Naive thymus-derived CD8-positive, alpha-beta T cell (primary cell): ENCODE results near the gene IFI27L2. TPM values are rescaled to one million over a fixed set of nuclear protein-coding genes. Genes with fewer than 3 reads are reported as not detected.
A peak's percentile ranks its signal among the peaks of the same experiment; 100 is the strongest.

Source experiments
- ATAC-seq, 2 donors: fragments of 150-1000 bp; cut with Tn5 transposase in 1 of 2; sonication (Bioruptor Pico), chemical (Tn5 transposase) in 1 of 2; 1 replicate in 1 of 2; 2 replicates in 1 of 2; pipeline ENCODE4 v1.10.0; 2021; ENCODE audit warnings: mild to moderate bottlenecking in 2 of 2, moderate library complexity in 2 of 2
- POLR2A ChIA-PET: fragments of 350-600 bp; sonication (Branson Sonifier 250); formaldehyde crosslinking; loops from one replicate; lab custom pipeline; 2021; ENCODE audit warnings: antibody characterized with exemption; lab: Charles Lee
- DNase-seq, 10 donors: peaks; one replicate each; pipeline versions ENCODE4 v3.0.0 to v3.0.0-alpha.2; 2020 to 2022
- H3K27ac Mint-ChIP-seq, 10 donors: one replicate each; pipeline ENCODE4 v1.8.0; 2020 to 2022; ENCODE audit warnings: mild to moderate bottlenecking in 10 of 10, mixed read lengths in 10 of 10, moderate library complexity in 4 of 10, inconsistent platforms in 1 of 10
- H3K27me3 Mint-ChIP-seq, 5 donors: one replicate each; pipeline ENCODE4 v1.8.0; 2021 to 2022; ENCODE audit warnings: mixed read lengths in 5 of 5
- H3K36me3 Mint-ChIP-seq, 3 donors: one replicate each; pipeline ENCODE4 v1.8.0; 2020 to 2022; ENCODE audit warnings: mixed read lengths in 3 of 3, mild to moderate bottlenecking in 2 of 3, inconsistent platforms in 1 of 3
- H3K4me1 Mint-ChIP-seq, 4 donors: one replicate each; pipeline ENCODE4 v1.8.0; 2021 to 2022; ENCODE audit warnings: mixed read lengths in 4 of 4
- H3K4me3 Mint-ChIP-seq, 10 donors: one replicate each; pipeline ENCODE4 v1.8.0; 2020 to 2022; ENCODE audit warnings: mild to moderate bottlenecking in 10 of 10, mixed read lengths in 10 of 10, moderate library complexity in 6 of 10, inconsistent platforms in 1 of 10
- H3K9me3 Mint-ChIP-seq, 9 donors: one replicate each; pipeline ENCODE4 v1.8.0; 2020 to 2022; ENCODE audit warnings: mixed read lengths in 9 of 9, mild to moderate bottlenecking in 3 of 9, inconsistent platforms in 1 of 9, moderate library complexity in 1 of 9
- polyA plus RNA-seq, 3 donors: library from polyadenylated mRNA; unstranded; fragments of 300-500 nt; fragmentation: Illumina TruSeq; gene quantifications; one replicate each; pipeline ENCODE4 v1.2.3, GENCODE V29; 2021
- total RNA-seq, 8 experiments: library from RNA in 2 of 8; stranded (reverse) in 2 of 8; gene quantifications; one replicate each; pipeline ENCODE4 v1.2.3 and lab custom pipeline; 2021 to 2026

Gene IFI27L2
- total RNA-seq (10 to 100 TPM; 27.5 to 29.5 TPM), polyA plus RNA-seq (10 to 100 TPM; 59.3 to 86.5 (median 64.2) TPM), total RNA-seq (lab: John Stamatoyannopoulos, UW) (3.5 to 9.4 (median 8.8) reads per million in 6 experiments)

DNA sequence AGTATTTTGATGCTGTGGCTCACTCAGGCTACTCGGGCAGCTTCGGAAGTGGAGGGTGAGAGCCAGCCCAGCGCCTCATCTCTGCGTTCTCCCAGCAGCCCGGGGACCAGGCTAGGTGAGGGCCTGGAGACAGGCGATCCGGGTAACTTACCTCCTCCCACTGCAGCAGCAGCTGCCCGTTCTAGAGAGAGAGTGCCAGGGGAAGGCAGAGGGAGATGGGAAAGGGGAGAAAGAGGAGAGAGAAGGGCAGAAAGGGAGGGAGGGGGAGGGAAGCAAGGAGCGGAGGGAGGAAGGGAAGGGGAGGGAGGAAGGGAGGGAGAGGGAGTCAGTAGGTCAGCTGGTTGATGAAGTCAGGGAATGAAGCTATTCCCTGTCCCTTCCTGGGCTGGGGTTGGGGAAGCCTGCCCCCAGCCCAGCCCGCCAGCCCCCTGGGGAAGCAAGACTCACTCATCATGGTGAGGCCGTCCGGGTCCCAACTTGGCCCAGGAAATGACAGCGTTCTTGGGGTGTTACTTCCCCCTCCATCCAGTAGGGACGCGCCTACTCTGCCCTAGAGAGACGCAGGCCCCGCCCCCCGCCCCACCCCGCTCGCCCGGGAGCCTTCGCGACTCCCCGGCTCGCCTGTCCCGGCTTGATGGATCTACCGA, at the start of gene IFI27L2:
TSS of gene IFI27L2 (minus strand) at position 494 of the 647 bp plus-strand sequence. CDS start at position 454, 40 bp downstream.
- H3K27me3 Mint-ChIP-seq = peaks cover 0 to 9% (median 0%) of the 10 kb centered on the region in 5 donors
- peak within 1 kb of the TSS; percentile 87 to 93 (median 90) for H3K4me3 Mint-ChIP-seq
- H3K27ac Mint-ChIP-seq = peak within 1 kb of the TSS; percentile 61 to 93 (median 80)
- POLR2A ChIA-PET = interaction anchor here (0.6 to 2.7 kb wide), 8 partner anchors 9 to 158 kb away, joined by 3 to 18 read pairs (median 3); partner anchors contain the start of genes DDX24 and IFI27L1
- ATAC-seq = peak; percentile 89 to 95
- H3K36me3 Mint-ChIP-seq = peaks cover 0 to 3% (median 2%) of the 10 kb centered on the region in 3 donors
- peaks cover 19 to 23% (median 20%) of the 10 kb centered on the region in 4 donors for H3K4me1 Mint-ChIP-seq
- H3K9me3 Mint-ChIP-seq = no peaks in the 10 kb centered on the region
- peak; percentile 30 to 81 (median 46) for DNase-seq

DNA sequence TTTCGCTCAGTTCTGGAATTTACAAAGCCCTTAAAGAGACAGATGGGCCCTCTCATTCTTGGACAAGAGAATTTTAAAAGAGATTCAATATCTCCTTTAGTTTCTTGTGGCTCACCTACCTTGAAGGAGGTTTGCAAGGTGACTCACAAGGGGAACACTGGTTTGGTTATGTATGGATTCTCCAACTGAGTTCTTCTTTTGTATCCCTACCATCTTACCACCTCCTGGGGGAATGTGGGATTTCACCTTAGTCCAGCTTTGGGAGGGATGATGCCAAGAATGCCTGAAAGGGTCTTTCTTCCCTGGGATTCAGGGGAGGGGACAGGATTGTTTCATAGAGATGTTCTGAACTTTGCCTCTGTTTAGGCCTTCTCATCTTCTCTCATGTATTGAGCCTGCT, 48.4 kb upstream of the IFI27L2 start:
- no peak for DNase-seq
- H3K27ac Mint-ChIP-seq = no peak overlapping the region
- POLR2A ChIA-PET = no interaction called here
- no peak for ATAC-seq
- no peaks in the 10 kb centered on the region for H3K9me3 Mint-ChIP-seq
- no peaks in the 10 kb centered on the region for H3K36me3 Mint-ChIP-seq
- H3K4me1 Mint-ChIP-seq = peaks cover 14 to 28% (median 25%) of the 10 kb centered on the region in 4 donors
- H3K27me3 Mint-ChIP-seq = peaks cover 0 to 30% (median 2%) of the 10 kb centered on the region in 5 donors
- H3K4me3 Mint-ChIP-seq = no peak overlapping the region

DNA sequence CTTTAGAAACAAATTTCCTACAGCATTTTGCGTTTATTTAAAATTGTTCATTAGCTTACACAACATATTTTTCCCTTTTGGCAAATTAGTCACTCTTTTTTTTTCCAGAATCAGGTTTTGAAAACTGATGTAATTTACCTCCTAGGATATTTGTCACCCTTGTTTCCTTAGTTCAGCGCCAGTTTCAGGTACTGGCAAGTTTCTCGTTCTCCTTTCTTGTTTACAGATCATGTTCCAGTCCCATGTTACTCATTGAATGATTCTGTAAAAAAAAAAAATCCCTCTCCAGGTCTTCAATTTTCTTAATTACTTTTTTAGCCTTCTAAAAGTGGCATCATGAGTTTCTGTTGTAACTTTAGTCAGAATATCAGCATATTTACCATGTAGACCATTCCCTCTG, 47.4 kb upstream of the IFI27L2 start:
- Mint-ChIP-seq H3K27me3 (peaks cover 0 to 30% (median 2%) of the 10 kb centered on the region in 5 donors), H3K36me3 (no peaks in the 10 kb centered on the region), H3K4me3 (no peak overlapping the region), H3K9me3 (no peaks in the 10 kb centered on the region), H3K27ac (no peak overlapping the region), H3K4me1 (peaks cover 14 to 28% (median 25%) of the 10 kb centered on the region in 4 donors)
- no peak for DNase-seq
- POLR2A ChIA-PET = no interaction called here
- ATAC-seq = no peak

DNA sequence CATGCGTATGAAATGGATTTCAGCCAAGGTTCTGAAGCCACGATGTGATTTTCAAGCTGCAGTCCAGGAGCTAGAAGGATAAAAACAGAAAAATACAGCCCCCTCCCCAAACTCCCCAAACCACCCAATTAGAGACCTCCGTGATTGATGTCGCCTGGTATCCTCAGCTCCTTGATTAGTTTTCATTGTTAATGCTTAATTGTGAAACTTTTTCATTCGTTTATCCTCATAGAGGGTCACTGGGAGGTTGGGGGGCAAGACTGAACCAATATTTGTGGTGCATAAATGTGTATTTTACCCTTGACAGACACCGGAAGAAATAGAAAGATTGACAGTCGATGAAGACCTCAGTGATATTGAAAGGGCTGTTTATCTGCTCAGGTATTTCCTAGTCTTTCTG, 46.3 kb upstream of the IFI27L2 start:
- H3K4me3 Mint-ChIP-seq = peak overlapping the region; percentile 20 to 92 (median 80)
- POLR2A ChIA-PET = interaction anchor here (1.3 to 1.5 kb wide), 2 partner anchors 18 to 44 kb away, joined by 5 to 6 read pairs; no protein-coding TSS in a partner anchor
- peaks cover 12 to 24% (median 22%) of the 10 kb centered on the region in 4 donors for H3K4me1 Mint-ChIP-seq
- peaks cover 0 to 30% (median 0%) of the 10 kb centered on the region in 5 donors for H3K27me3 Mint-ChIP-seq
- H3K36me3 Mint-ChIP-seq = no peaks in the 10 kb centered on the region
- no peaks in the 10 kb centered on the region for H3K9me3 Mint-ChIP-seq
- peak overlapping the region in 5 of 10 donors; percentile 3 to 76 (median 38) for H3K27ac Mint-ChIP-seq
- ATAC-seq (no peak), DNase-seq (no peak)

- peaks cover 10 to 21% (median 19%) of the 10 kb centered on the region in 4 donors for H3K4me1 Mint-ChIP-seq
- H3K27me3 Mint-ChIP-seq = peaks cover 0 to 28% (median 0%) of the 10 kb centered on the region in 5 donors
- ATAC-seq = no peak
- POLR2A ChIA-PET = interaction anchor here (0.8 to 1.7 kb wide), 5 partner anchors 17 to 149 kb away, joined by 3 to 6 read pairs (median 5); partner anchors contain the start of gene OTUB2
- H3K9me3 Mint-ChIP-seq = no peaks in the 10 kb centered on the region
- H3K27ac Mint-ChIP-seq = peak overlapping the region in 8 of 10 donors; percentile 26 to 89 (median 38)
- DNase-seq = peak in 3 of 10 donors; percentile 7 to 15 (median 12)
- H3K4me3 Mint-ChIP-seq = peak overlapping the region; percentile 76 to 92 (median 80)
- no peaks in the 10 kb centered on the region for H3K36me3 Mint-ChIP-seq
These were observed 45.8 kb upstream of the IFI27L2 start for GRCh38 chr14:94175011-94175745.

- H3K27ac Mint-ChIP-seq = peak overlapping the region in 2 of 10 donors; percentile 52 to 72
- peaks cover 0 to 28% (median 0%) of the 10 kb centered on the region in 5 donors for H3K27me3 Mint-ChIP-seq
- H3K9me3 Mint-ChIP-seq = no peaks in the 10 kb centered on the region
- no peak for DNase-seq
- POLR2A ChIA-PET = interaction anchor here (0.8 to 1.7 kb wide), 5 partner anchors 17 to 148 kb away, joined by 3 to 6 read pairs (median 5); partner anchors contain the start of gene OTUB2
- no peaks in the 10 kb centered on the region for H3K36me3 Mint-ChIP-seq
- ATAC-seq = no peak
- H3K4me1 Mint-ChIP-seq = peaks cover 10 to 21% (median 19%) of the 10 kb centered on the region in 4 donors
- H3K4me3 Mint-ChIP-seq = peak overlapping the region; percentile 34 to 92 (median 78)
These were observed 45.2 kb upstream of the IFI27L2 start for GRCh38 chr14:94174604-94175010.

DNA sequence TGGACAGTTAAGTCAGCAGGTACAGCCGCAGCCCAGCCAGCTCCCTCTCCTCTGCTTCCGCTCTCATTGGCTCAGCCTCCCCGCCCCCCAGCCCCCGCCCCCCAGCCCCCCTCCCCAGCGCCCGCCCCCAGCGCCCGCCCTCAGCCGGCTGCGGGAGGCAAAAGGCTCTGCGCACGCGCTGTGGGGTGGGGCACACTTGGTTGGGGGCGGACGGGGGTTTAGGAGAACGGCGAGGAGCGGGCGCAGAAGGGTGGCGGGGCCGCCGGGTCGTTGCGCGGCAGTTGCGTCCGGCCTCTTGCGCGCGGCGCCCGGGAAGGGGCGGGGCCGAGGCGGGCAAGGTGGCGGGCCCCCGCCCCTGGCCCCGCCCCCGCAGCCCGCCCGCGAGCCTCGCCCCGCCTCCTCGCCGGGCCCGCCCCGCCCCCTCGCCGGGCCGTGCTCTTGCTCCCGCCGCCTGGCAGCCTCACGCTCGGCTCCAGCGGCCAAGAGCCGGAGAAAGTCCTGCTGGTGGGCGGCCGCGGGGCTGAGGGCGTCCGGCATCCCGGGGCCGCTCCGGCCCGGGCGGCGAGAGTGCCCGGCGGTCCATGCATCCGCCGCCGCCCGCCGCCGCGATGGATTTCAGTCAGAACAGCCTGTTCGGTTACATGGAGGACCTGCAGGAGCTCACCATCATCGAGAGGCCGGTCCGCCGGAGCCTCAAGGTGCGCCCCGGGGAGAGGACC, 44.6 kb upstream of the IFI27L2 start, which contains the start of gene PPP4R4:
TSS of gene PPP4R4 (plus strand) at position 438 of the 719 bp plus-strand sequence. CDS start at position 582, 144 bp downstream.
- Mint-ChIP-seq H3K4me3 (peak within 1 kb of the TSS; percentile 76 to 92 (median 86)), H3K4me1 (peaks cover 10 to 21% (median 19%) of the 10 kb centered on the region in 4 donors), H3K9me3 (no peaks in the 10 kb centered on the region), H3K27ac (peak within 1 kb of the TSS in 8 of 10 donors; percentile 38 to 89 (median 74)), H3K36me3 (no peaks in the 10 kb centered on the region), H3K27me3 (peaks cover 0 to 24% (median 0%) of the 10 kb centered on the region in 5 donors)
- ATAC-seq = peak; percentile 86 to 90
- POLR2A ChIA-PET = interaction anchor here (0.8 to 1.7 kb wide), 6 partner anchors 11 to 148 kb away, joined by 3 to 6 read pairs (median 3); partner anchors contain the start of genes DDX24, IFI27L1 and OTUB2
- DNase-seq = peak; percentile 79 to 95 (median 88)

GRCh38 chr14:94173471-94173884, 44.1 kb upstream of the IFI27L2 start:
- H3K4me3 Mint-ChIP-seq = peak overlapping the region; percentile 76 to 89 (median 85)
- H3K36me3 Mint-ChIP-seq = no peaks in the 10 kb centered on the region
- H3K4me1 Mint-ChIP-seq = peaks cover 10 to 21% (median 19%) of the 10 kb centered on the region in 4 donors
- peaks cover 0 to 24% (median 0%) of the 10 kb centered on the region in 5 donors for H3K27me3 Mint-ChIP-seq
- peak in 1 of 2 donors; percentile 3 for ATAC-seq
- H3K27ac Mint-ChIP-seq = peak overlapping the region in 7 of 10 donors; percentile 47 to 88 (median 71)
- POLR2A ChIA-PET = interaction anchor here (0.8 to 1.7 kb wide), 4 partner anchors 10 to 92 kb away, joined by 3 to 6 read pairs (median 3); partner anchors contain the start of genes DDX24 and IFI27L1
- H3K9me3 Mint-ChIP-seq = no peaks in the 10 kb centered on the region
- DNase-seq = peak in 1 of 10 donors; percentile 12

- ATAC-seq = no peak
- H3K36me3 Mint-ChIP-seq = no peaks in the 10 kb centered on the region
- no peaks in the 10 kb centered on the region for H3K9me3 Mint-ChIP-seq
- POLR2A ChIA-PET = no interaction called here
- DNase-seq = no peak
- no peak overlapping the region for H3K27ac Mint-ChIP-seq
- H3K4me3 Mint-ChIP-seq = peak overlapping the region in 9 of 10 donors; percentile 23 to 89 (median 84)
- peaks cover 10 to 21% (median 19%) of the 10 kb centered on the region in 4 donors for H3K4me1 Mint-ChIP-seq
- peaks cover 0 to 22% (median 0%) of the 10 kb centered on the region in 5 donors for H3K27me3 Mint-ChIP-seq
These were observed 43.1 kb upstream of the IFI27L2 start for GRCh38 chr14:94172545-94172944.

GRCh38 chr14:94171208-94171607, 41.8 kb upstream of the IFI27L2 start:
- peaks cover 0 to 18% (median 9%) of the 10 kb centered on the region in 5 donors for H3K27me3 Mint-ChIP-seq
- ATAC-seq (no peak), DNase-seq (no peak)
- no peaks in the 10 kb centered on the region for H3K9me3 Mint-ChIP-seq
- POLR2A ChIA-PET = no interaction called here
- H3K4me3 Mint-ChIP-seq = no peak overlapping the region
- no peak overlapping the region for H3K27ac Mint-ChIP-seq
- no peaks in the 10 kb centered on the region for H3K36me3 Mint-ChIP-seq
- peaks cover 11 to 20% (median 17%) of the 10 kb centered on the region in 4 donors for H3K4me1 Mint-ChIP-seq

- DNase-seq (no peak), ATAC-seq (no peak)
- POLR2A ChIA-PET = interaction anchor here (0.5 to 1.1 kb wide), 2 partner anchors 28 to 89 kb away, joined by 3 to 4 read pairs; partner anchors contain the start of genes DDX24 and IFI27L1
- H3K9me3 Mint-ChIP-seq = no peaks in the 10 kb centered on the region
- H3K27me3 Mint-ChIP-seq = peaks cover 0 to 9% (median 6%) of the 10 kb centered on the region in 5 donors
- no peak overlapping the region for H3K27ac Mint-ChIP-seq
- H3K4me1 Mint-ChIP-seq = peaks cover 4 to 10% (median 8%) of the 10 kb centered on the region in 4 donors
- H3K36me3 Mint-ChIP-seq = no peaks in the 10 kb centered on the region
- H3K4me3 Mint-ChIP-seq = no peak overlapping the region
These were observed 40.7 kb upstream of the IFI27L2 start for GRCh38 chr14:94170136-94170535.
